Mesendoderm (in vitro differentiated cells): ENCODE data around the gene LMBRD1.
A peak's percentile ranks its signal among the peaks of the same experiment; 100 is the strongest.

ENCODE experiments used
- DNase-seq: peaks from one replicate; pipeline ENCODE4 v3.0.0; 2013
- H2AK5ac ChIP-seq: 2 replicates; pipeline ENCODE4 v1.6.1; 2013; ENCODE audit warnings: low read length, inconsistent platforms
- H2BK120ac ChIP-seq: 2 replicates; pipeline ENCODE4 v1.6.1; 2013; ENCODE audit warnings: low read depth, mild to moderate bottlenecking, low read length, moderate library complexity, mixed read lengths
- H2BK15ac ChIP-seq: replicated peaks from 2 replicates; pipeline ENCODE4 v1.6.1; 2013; ENCODE audit warnings: low read depth, mild to moderate bottlenecking, moderate library complexity
- H2BK5ac ChIP-seq: 2 replicates; pipeline ENCODE4 v1.6.1; 2013; ENCODE audit warnings: low read length, inconsistent platforms
- H3K18ac ChIP-seq: 2 replicates; pipeline ENCODE4 v1.6.1; 2013; ENCODE audit warnings: mild to moderate bottlenecking, low read length, mixed read lengths
- H3K23ac ChIP-seq: one replicate; pipeline ENCODE4 v1.6.1; 2013; ENCODE audit warnings: low read length
- H3K27ac ChIP-seq: 2 replicates; pipeline ENCODE4 v1.5.1; 2013; ENCODE audit warnings: low read depth, mild to moderate bottlenecking, inconsistent platforms, low read length, moderate library complexity
- H3K27me3 ChIP-seq: 2 replicates; pipeline ENCODE4 v1.6.1; 2013; ENCODE audit warnings: low read length, control low read depth, mild to moderate bottlenecking, inconsistent platforms; ENCODE audit not compliant: insufficient read depth, poor library complexity
- H3K36me3 ChIP-seq: 2 replicates; pipeline ENCODE4 v1.6.1; 2013; ENCODE audit warnings: low read length, inconsistent platforms; ENCODE audit not compliant: control insufficient read depth, insufficient read depth
- H3K4ac ChIP-seq: one replicate; pipeline ENCODE4 v1.6.1; 2013; ENCODE audit warnings: low read depth, mild to moderate bottlenecking, low read length, moderate library complexity
- H3K4me1 ChIP-seq: 2 replicates; pipeline ENCODE4 v1.6.1; 2013; ENCODE audit warnings: low read depth, low read length, inconsistent platforms; ENCODE audit not compliant: control insufficient read depth
- H3K4me2 ChIP-seq: 2 replicates; pipeline ENCODE4 v1.6.1; 2013; ENCODE audit warnings: low read length
- H3K4me3 ChIP-seq: 2 replicates; pipeline ENCODE4 v1.5.1; 2013; ENCODE audit warnings: mild to moderate bottlenecking, low read length
- H3K56ac ChIP-seq: one replicate; pipeline ENCODE4 v1.6.1; 2013; ENCODE audit warnings: low read length
- H3K79me1 ChIP-seq: 2 replicates; pipeline ENCODE4 v1.6.1; 2013; ENCODE audit warnings: low read length, inconsistent platforms
- H3K79me2 ChIP-seq: 2 replicates; pipeline ENCODE4 v1.6.1; 2013; ENCODE audit warnings: mild to moderate bottlenecking, low read length; ENCODE audit not compliant: control insufficient read depth, insufficient read depth
- H3K9ac ChIP-seq: 2 replicates; pipeline ENCODE4 v1.6.1; 2013; ENCODE audit warnings: low read length, inconsistent platforms
- H4K5ac ChIP-seq: one replicate; pipeline ENCODE4 v1.6.1; 2013; ENCODE audit warnings: low read length
- H4K8ac ChIP-seq: one replicate; pipeline ENCODE4 v1.6.1; 2013; ENCODE audit warnings: low read depth, mild to moderate bottlenecking, control low read depth, low read length, moderate library complexity
- WGBS: extraction: QIAGEN DNeasy Blood & Tissue Kit; methylation state at CpG from one replicate; pipeline ENCODE4 v1.1.7; 2013; ENCODE audit warnings: low lambda C conversion rate, missing lambda C conversion rate; ENCODE audit not compliant: insufficient coverage; ENCODE audit errors: extremely low coverage; 5-methylcytosine and 5-hydroxymethylcytosine counted together

LMBRD1 gene

DNA sequence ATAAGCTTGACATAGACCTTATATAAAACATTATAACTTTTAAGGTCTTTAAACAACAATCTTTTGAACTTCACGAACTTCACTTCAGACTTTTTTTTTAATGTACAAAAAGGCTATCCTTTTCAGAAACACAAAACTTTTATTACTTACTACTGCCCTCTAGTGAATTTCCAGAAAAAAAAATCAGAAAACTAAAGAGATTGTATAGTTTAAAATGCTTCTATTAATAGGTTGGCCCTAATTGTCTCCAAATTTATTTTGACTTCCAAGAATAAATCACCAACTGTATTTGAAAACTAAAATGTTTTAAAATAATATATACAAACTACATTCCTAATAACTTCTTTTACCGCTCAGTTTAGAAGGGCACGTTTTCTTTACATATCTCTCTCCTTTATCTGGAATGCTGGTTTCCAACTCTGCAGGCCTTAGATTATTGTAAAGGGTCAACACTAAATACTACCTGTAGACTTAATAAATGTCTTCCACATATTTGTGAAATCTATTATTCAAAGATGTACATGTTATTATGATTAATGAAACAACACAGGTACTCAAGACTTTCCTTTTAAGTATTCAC is 66.8 kb downstream of the LMBRD1 start:
- Histone ChIP-seq H3K79me2 (no peaks in the 10 kb centered on the region), H3K4me3 (no peak overlapping the region), H3K4ac (no peak overlapping the region), H3K27me3 (no peaks in the 10 kb centered on the region), H2BK5ac (no peak overlapping the region), H2AK5ac (no peak overlapping the region), H3K56ac (no peak overlapping the region), H3K23ac (no peak overlapping the region), H3K79me1 (no peaks in the 10 kb centered on the region), H3K4me2 (no peak overlapping the region), H4K8ac (no peak overlapping the region), H3K4me1 (no peaks in the 10 kb centered on the region), H3K27ac (no peak overlapping the region), H2BK15ac (no peak overlapping the region), H3K18ac (no peak overlapping the region), H4K5ac (no peak overlapping the region), H3K9ac (no peak overlapping the region), H3K36me3 (no peaks in the 10 kb centered on the region), H2BK120ac (no peak overlapping the region)
- WGBS, result 100% methylated on average over 2 of the region's 3 CpGs
- no peak for DNase-seq

DNA sequence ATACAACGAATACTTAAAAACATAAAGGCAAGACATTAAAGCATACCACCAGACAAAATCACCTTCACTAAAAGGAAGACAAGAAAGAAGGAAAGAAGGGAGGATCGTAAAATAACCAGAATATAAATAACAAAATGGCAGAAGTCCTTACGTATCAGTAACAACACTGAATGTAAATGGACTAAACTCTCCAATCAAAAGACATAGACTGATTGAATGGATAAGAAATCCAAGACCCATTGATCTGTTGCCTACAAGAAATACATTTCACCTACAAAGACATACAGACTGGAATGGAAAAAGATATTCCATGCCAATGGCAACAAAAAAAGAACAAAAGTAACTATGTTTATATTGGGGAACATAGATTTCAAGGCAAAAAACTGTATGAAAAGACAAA is 74.1 kb downstream of the LMBRD1 start:
- H2BK15ac ChIP-seq, result no peak overlapping the region
- H3K79me2 ChIP-seq, result no peaks in the 10 kb centered on the region
- H4K5ac ChIP-seq, result no peak overlapping the region
- DNase-seq, result no peak
- H2BK5ac ChIP-seq, result no peak overlapping the region
- no peak overlapping the region for H4K8ac ChIP-seq
- H3K4me3 ChIP-seq, result no peak overlapping the region
- no peak overlapping the region for H3K18ac ChIP-seq
- no peak overlapping the region for H3K4ac ChIP-seq
- no peak overlapping the region for H3K27ac ChIP-seq
- H3K23ac ChIP-seq, result no peak overlapping the region
- H3K27me3 ChIP-seq, result no peaks in the 10 kb centered on the region
- no peak overlapping the region for H3K56ac ChIP-seq
- no peaks in the 10 kb centered on the region for H3K36me3 ChIP-seq
- no peak overlapping the region for H3K9ac ChIP-seq
- H3K4me1 ChIP-seq, result no peaks in the 10 kb centered on the region
- no peak overlapping the region for H3K4me2 ChIP-seq
- WGBS, result no CpG with 5 or more reads among the region's 3 CpGs
- H2BK120ac ChIP-seq, result no peak overlapping the region
- H2AK5ac ChIP-seq, result no peak overlapping the region
- peaks cover 4% of the 10 kb centered on the region for H3K79me1 ChIP-seq

DNA sequence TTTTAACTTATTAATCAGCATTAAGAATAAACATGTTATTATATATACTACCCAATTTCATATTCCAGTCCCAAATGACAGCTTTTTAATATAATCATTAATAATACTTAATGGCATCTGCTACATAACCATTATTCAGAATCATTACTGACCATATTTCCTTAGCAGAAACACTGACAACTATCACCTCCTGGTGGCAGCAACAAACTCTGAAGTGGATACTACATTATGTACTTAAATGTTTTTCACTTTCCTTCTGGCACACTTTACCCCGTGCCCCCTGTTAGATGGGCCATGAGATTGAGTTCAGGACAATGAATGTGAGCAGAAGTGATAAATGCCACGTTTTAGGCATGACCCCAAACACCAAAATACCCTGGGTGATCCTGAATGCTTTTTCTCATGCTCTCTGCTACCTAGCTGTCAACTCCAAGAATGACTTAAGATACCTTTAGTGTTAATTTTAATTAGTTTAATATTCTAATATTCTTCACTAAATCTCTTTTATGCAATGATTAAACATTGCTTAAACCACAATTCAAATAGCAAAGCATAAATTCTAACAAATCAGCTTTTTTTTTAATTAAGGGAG is 77.1 kb downstream of the LMBRD1 start:
- no CpG with 5 or more reads among the region's 2 CpGs for WGBS
- Histone ChIP-seq H3K18ac (no peak overlapping the region), H3K4me2 (no peak overlapping the region), H3K4me3 (no peak overlapping the region), H3K79me2 (no peaks in the 10 kb centered on the region), H3K23ac (no peak overlapping the region), H4K8ac (no peak overlapping the region), H2AK5ac (no peak overlapping the region), H3K9ac (no peak overlapping the region), H3K79me1 (peaks cover 4% of the 10 kb centered on the region), H4K5ac (no peak overlapping the region), H3K4ac (no peak overlapping the region), H2BK5ac (no peak overlapping the region), H3K27me3 (no peaks in the 10 kb centered on the region), H3K27ac (no peak overlapping the region), H2BK120ac (no peak overlapping the region), H2BK15ac (no peak overlapping the region), H3K4me1 (no peaks in the 10 kb centered on the region), H3K36me3 (no peaks in the 10 kb centered on the region), H3K56ac (no peak overlapping the region)
- DNase-seq, result peak; percentile 45

DNA sequence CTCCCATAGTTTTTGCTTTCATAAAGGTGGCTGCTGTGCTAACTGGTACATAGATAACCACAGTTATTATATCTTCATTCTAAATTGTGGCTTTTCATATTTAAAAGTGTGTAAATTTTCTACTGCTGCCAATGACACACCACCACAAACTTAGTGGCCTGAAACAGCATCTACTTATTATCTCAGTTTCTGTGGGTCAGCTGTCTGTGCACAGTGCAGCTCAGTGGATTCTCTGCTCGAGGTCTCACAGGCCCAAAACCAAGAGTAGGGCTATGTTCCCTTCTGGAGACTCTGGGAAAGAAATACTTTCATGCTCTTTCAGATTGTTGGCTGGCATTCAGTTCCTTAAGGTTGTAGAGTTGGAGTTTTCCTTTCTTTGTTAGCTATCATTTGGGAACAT is 90.1 kb downstream of the LMBRD1 start:
- Histone ChIP-seq H3K18ac (no peak overlapping the region), H3K79me2 (no peaks in the 10 kb centered on the region), H2BK120ac (no peak overlapping the region), H4K5ac (no peak overlapping the region), H3K56ac (no peak overlapping the region), H3K36me3 (no peaks in the 10 kb centered on the region), H3K4ac (no peak overlapping the region), H3K27me3 (no peaks in the 10 kb centered on the region), H3K23ac (no peak overlapping the region), H2BK5ac (no peak overlapping the region), H2BK15ac (no peak overlapping the region), H3K9ac (no peak overlapping the region), H3K4me1 (no peaks in the 10 kb centered on the region), H4K8ac (no peak overlapping the region), H2AK5ac (no peak overlapping the region), H3K4me3 (no peak overlapping the region), H3K27ac (no peak overlapping the region), H3K79me1 (no peaks in the 10 kb centered on the region), H3K4me2 (no peak overlapping the region)
- no peak for DNase-seq
- WGBS, result no CpG with 5 or more reads among the region's 1 CpG

DNA sequence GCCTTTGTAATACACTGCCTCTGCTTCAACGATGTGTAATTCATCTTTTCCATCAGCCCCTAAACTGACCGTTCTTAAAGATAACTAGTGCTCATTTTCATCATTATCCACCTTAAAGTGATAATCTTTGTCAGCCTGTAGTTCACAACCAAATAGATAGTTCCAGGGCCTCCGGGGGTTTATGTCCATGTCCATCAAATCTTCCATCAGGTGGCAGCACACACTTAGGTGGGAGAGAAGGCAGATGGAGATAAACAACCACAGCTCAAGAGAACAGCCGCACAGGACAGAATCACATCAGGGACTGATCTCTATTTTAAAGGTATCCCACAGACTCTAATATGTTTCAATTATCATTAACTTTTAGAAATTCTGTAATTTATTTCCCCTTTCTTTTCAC is 90.9 kb downstream of the LMBRD1 start:
- H2BK120ac ChIP-seq, result no peak overlapping the region
- H3K79me1 ChIP-seq, result no peaks in the 10 kb centered on the region
- peak; percentile 23 for DNase-seq
- H2BK5ac ChIP-seq, result no peak overlapping the region
- H4K5ac ChIP-seq, result no peak overlapping the region
- no peak overlapping the region for H3K27ac ChIP-seq
- no peaks in the 10 kb centered on the region for H3K36me3 ChIP-seq
- no peaks in the 10 kb centered on the region for H3K4me1 ChIP-seq
- H3K27me3 ChIP-seq, result no peaks in the 10 kb centered on the region
- H3K4me3 ChIP-seq, result no peak overlapping the region
- no peak overlapping the region for H2AK5ac ChIP-seq
- no peak overlapping the region for H3K56ac ChIP-seq
- no peak overlapping the region for H2BK15ac ChIP-seq
- H3K79me2 ChIP-seq, result no peaks in the 10 kb centered on the region
- no peak overlapping the region for H3K4me2 ChIP-seq
- no peak overlapping the region for H4K8ac ChIP-seq
- no peak overlapping the region for H3K9ac ChIP-seq
- H3K18ac ChIP-seq, result no peak overlapping the region
- WGBS, result no CpG with 5 or more reads among the region's 4 CpGs
- H3K23ac ChIP-seq, result no peak overlapping the region
- H3K4ac ChIP-seq, result no peak overlapping the region

DNA sequence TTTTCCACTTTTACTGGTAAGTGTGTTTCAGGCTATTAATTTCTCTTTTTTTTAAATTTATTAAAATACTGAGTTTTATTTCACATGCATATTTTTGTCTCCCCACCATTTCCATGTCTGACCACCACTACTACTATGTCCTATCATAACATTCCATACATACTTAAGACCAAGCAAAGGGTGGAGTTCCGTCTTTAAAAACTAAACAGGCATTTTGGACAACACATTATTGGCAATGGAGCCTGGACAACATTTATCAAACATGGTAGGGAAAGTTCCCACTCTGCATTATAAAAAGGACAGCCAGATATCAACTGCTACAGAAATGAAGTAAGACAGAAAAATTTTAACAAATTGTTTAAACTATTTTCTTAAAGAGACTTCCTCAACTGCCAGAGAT is 91.9 kb downstream of the LMBRD1 start:
- H2BK5ac ChIP-seq, result no peak overlapping the region
- H3K4me3 ChIP-seq, result no peak overlapping the region
- no peak overlapping the region for H2AK5ac ChIP-seq
- no peak overlapping the region for H3K4ac ChIP-seq
- H3K4me1 ChIP-seq, result no peaks in the 10 kb centered on the region
- H2BK120ac ChIP-seq, result no peak overlapping the region
- no peaks in the 10 kb centered on the region for H3K27me3 ChIP-seq
- H3K79me2 ChIP-seq, result no peaks in the 10 kb centered on the region
- no peak overlapping the region for H3K18ac ChIP-seq
- H4K8ac ChIP-seq, result no peak overlapping the region
- H3K4me2 ChIP-seq, result no peak overlapping the region
- DNase-seq, result no peak
- H3K79me1 ChIP-seq, result no peaks in the 10 kb centered on the region
- no peak overlapping the region for H2BK15ac ChIP-seq
- no peak overlapping the region for H4K5ac ChIP-seq
- H3K36me3 ChIP-seq, result no peaks in the 10 kb centered on the region
- no peak overlapping the region for H3K23ac ChIP-seq
- H3K9ac ChIP-seq, result no peak overlapping the region
- H3K27ac ChIP-seq, result no peak overlapping the region
- WGBS, result no CpG with 5 or more reads among the region's 1 CpG
- H3K56ac ChIP-seq, result no peak overlapping the region
